Measurements from ENCODE around the gene HLF. TPM values are rescaled to one million over a fixed set of nuclear protein-coding genes. Genes with fewer than 3 reads are reported as not detected.

The HLF gene
- total RNA-seq, 4 donors from 2014 or later = 59.4 to 186 (median 126) TPM

DNA sequence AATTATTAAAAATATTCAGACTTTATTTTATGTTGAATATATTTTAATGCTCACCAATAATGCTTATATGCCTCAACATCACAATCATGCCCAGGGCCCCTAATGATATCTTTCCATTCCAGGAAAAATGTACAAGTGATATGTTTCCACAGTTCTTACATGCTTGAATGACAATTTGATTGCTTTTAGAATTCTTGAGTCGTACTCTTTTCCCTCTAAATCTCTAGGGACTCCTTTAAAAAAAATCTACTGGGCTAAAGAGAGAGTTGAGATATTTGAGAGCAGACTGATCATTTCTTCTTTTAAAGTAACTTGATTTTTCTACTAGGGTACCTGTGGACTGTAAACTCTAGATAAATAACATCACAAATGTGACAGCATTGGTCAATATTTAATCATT, 18.2 kb upstream of the HLF start:
- WGBS, 2 donors (ENCODE audit: low coverage in 1 of 2) = 38 to 40% methylated on average over 1 of the region's 1 CpG
- Histone ChIP-seq H3K36me3 (no peaks in the 10 kb centered on the region), H3K9me3 (no peaks in the 10 kb centered on the region), H3K4me3 (no peak overlapping the region), H3K27ac (no peak overlapping the region), H3K27me3 (no peaks in the 10 kb centered on the region), H3K4me1 (no peaks in the 10 kb centered on the region)
- TF ChIP-seq POLR2A (IDR thresholded peaks at IDR 0.05) = no peak
- TF ChIP-seq, protein P1, sequence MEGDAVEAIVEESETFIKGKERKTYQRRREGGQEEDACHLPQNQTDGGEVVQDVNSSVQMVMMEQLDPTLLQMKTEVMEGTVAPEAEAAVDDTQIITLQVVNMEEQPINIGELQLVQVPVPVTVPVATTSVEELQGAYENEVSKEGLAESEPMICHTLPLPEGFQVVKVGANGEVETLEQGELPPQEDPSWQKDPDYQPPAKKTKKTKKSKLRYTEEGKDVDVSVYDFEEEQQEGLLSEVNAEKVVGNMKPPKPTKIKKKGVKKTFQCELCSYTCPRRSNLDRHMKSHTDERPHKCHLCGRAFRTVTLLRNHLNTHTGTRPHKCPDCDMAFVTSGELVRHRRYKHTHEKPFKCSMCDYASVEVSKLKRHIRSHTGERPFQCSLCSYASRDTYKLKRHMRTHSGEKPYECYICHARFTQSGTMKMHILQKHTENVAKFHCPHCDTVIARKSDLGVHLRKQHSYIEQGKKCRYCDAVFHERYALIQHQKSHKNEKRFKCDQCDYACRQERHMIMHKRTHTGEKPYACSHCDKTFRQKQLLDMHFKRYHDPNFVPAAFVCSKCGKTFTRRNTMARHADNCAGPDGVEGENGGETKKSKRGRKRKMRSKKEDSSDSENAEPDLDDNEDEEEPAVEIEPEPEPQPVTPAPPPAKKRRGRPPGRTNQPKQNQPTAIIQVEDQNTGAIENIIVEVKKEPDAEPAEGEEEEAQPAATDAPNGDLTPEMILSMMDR (IDR thresholded peaks at IDR 0.05) = no peak
- TF ChIP-seq EP300 (IDR thresholded peaks at IDR 0.05) = no peak
- no peak for TF ChIP-seq POLR2AphosphoS5 (IDR thresholded peaks at IDR 0.05)
- no peak for ATAC-seq

DNA sequence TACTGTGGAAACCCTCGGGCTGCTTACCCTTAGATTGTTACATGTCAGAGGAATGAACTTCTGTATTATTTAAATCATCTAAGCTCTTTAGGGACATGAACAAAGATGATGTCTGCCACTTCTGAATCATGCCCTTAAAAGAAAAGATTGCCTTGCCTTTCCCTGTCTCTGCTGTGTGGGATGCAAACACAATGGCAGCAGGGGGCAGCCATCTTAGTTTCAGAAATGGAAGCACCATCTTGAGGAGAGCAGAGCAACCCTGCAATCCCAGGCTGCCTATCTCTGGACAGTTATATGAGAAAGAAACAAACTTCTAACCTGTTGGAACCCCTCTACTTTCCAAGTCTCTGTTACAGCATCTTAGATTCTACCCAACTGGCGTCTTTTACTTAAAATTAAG, 16.7 kb upstream of the HLF start:
- H3K4me1 ChIP-seq = no peaks in the 10 kb centered on the region
- no peak overlapping the region for H3K4me3 ChIP-seq
- H3K27ac ChIP-seq = no peak overlapping the region
- TF ChIP-seq POLR2AphosphoS5 (IDR thresholded peaks at IDR 0.05) (no peak), POLR2A (IDR thresholded peaks at IDR 0.05) (no peak)
- TF ChIP-seq, protein P1 (IDR thresholded peaks at IDR 0.05) = no peak
- ATAC-seq = no peak
- no peaks in the 10 kb centered on the region for H3K36me3 ChIP-seq
- WGBS, 2 donors (ENCODE audit: low coverage in 1 of 2) = 100% methylated on average over 1 to 2 of the region's 2 CpGs
- H3K9me3 ChIP-seq = no peaks in the 10 kb centered on the region
- H3K27me3 ChIP-seq = no peaks in the 10 kb centered on the region

DNA sequence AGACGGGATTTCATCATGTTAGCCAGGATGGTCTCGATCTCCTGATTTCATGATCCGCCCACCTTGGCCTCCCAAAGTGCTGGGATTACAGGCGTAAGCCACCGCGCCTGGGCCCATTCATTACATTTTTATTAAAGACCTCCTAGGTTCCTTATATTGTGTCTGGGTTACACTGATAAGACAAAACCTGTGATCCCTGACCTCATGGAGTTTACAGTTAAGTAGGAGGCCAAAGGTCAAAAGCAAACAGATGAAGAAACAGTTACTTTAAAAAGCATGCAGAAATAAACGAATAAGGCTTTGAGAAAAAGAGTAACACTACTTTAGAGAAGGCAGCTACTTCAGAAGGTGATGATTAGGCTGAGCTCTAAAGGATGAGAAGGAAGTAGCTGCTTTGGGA, 14.9 kb upstream of the HLF start:
- no peak for ATAC-seq
- WGBS, 2 donors (ENCODE audit: low coverage in 1 of 2) = 64 to 93% methylated on average over 1 to 3 of the region's 7 CpGs
- no peaks in the 10 kb centered on the region for H3K9me3 ChIP-seq
- no peak overlapping the region for H3K27ac ChIP-seq
- H3K4me1 ChIP-seq = no peaks in the 10 kb centered on the region
- no peak for TF ChIP-seq EP300 (IDR thresholded peaks at IDR 0.05)
- TF ChIP-seq POLR2AphosphoS5 (IDR thresholded peaks at IDR 0.05) = no peak
- TF ChIP-seq, protein P1 (IDR thresholded peaks at IDR 0.05) = no peak
- TF ChIP-seq POLR2A (IDR thresholded peaks at IDR 0.05) = no peak
- no peaks in the 10 kb centered on the region for H3K27me3 ChIP-seq
- H3K4me3 ChIP-seq = no peak overlapping the region
- no peaks in the 10 kb centered on the region for H3K36me3 ChIP-seq

DNA sequence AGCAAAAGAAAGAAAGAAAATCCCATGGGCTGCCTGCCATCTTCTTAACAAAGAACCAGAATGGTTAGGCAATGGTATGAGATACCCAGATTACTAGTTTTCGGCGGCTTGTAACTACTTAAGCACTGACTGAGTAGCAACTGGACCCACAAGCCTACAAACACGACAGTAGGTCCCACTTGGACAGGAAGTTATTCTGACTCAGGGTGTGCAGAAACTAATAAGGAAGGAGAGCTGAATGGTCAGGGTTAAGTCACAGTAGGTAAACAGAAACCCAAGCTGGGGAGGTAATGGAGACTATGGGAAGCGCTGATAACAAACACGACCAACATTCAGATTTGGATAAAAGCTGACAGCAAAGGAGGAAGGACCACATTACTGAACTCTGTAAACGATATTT, 10.4 kb upstream of the HLF start:
- no peak overlapping the region for H3K27ac ChIP-seq
- 67 to 93% methylated on average over 4 of the region's 6 CpGs for WGBS, 2 donors (ENCODE audit: low coverage in 1 of 2)
- H3K4me3 ChIP-seq = no peak overlapping the region
- ATAC-seq = no peak
- no peaks in the 10 kb centered on the region for H3K9me3 ChIP-seq
- TF ChIP-seq EP300 (IDR thresholded peaks at IDR 0.05) (no peak), POLR2AphosphoS5 (IDR thresholded peaks at IDR 0.05) (no peak), POLR2A (IDR thresholded peaks at IDR 0.05) (no peak)
- TF ChIP-seq, protein P1 (IDR thresholded peaks at IDR 0.05) = no peak
- no peaks in the 10 kb centered on the region for H3K27me3 ChIP-seq
- H3K4me1 ChIP-seq = no peaks in the 10 kb centered on the region
- H3K36me3 ChIP-seq = no peaks in the 10 kb centered on the region

DNA sequence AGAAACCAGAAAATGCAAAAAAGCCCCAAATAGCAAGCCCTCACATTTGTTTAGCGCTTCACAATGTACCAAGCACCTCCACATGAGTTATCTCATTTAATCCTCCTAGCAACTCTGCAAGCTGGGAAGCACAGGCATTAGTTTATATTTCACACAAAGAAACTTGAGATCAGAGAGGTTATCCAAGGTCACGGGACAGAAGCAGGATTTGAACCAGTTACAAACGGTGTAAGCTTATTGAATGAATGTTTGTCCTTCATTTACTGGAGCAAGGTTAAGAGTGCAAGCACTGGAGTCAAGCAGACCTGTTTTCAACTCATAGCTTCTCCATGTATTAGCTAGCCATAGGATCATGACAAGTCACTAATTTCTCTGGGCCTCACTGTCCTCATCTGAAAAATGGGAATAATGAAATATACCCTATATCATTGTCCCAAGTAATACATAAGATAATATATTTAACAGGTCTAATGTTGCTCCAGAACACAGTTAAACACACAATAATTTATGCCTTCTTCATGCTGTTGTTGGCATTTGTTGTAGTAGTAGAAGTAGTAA, 6.1 kb upstream of the HLF start:
- Histone ChIP-seq H3K27me3 (no peaks in the 10 kb centered on the region), H3K27ac (no peak overlapping the region), H3K4me3 (no peak overlapping the region), H3K4me1 (peaks cover 0 to 2% (median under 1%) of the 10 kb centered on the region in 3 donors), H3K36me3 (no peaks in the 10 kb centered on the region), H3K9me3 (no peaks in the 10 kb centered on the region)
- no peak for ATAC-seq
- TF ChIP-seq, protein P1 (IDR thresholded peaks at IDR 0.05) = no peak
- 75 to 82% methylated on average over 2 to 3 of the region's 3 CpGs for WGBS, 2 donors (ENCODE audit: low coverage in 1 of 2)
